ENCODE results near the gene OVOL3. TPM values are rescaled to one million over a fixed set of nuclear protein-coding genes. Genes with fewer than 3 reads are reported as not detected.
"Not testable (repeated sequence)": the region's sequence is repeated elsewhere in the genome, so short reads cannot be mapped to it uniquely, and the experiment has no call there.

Gene OVOL3
- not detected for total RNA-seq

- Mint-ChIP-seq H3K4me3 (no peak within 1 kb of the TSS), H3K27ac (no peak within 1 kb of the TSS), H3K27me3 (no peaks in the 10 kb centered on the region), H3K9me3 (no peaks in the 10 kb centered on the region), H3K4me1 (ENCODE audit: low read depth in 2 of 2) (peaks cover 22 to 25% of the 10 kb centered on the region in 2 donors), H3K36me3 (no peaks in the 10 kb centered on the region)
- DNase-seq (ENCODE audit: low spot score) = no peak
- ATAC-seq = no peak
Measured at GRCh38 chr19:36110487-36111199, at the start of gene OVOL3. Gene OVOL3 (plus strand): TSS chr19:36111143. CDS start chr19:36111203, 60 bp downstream.

- DNase-seq (ENCODE audit: low spot score) (no peak), ATAC-seq (no peak)
- Mint-ChIP-seq H3K27me3 (no peaks in the 10 kb centered on the region), H3K9me3 (no peaks in the 10 kb centered on the region), H3K4me3 (no peak overlapping the region), H3K27ac (no peak overlapping the region), H3K4me1 (ENCODE audit: low read depth in 2 of 2) (peaks cover under 1 to 6% of the 10 kb centered on the region in 2 donors), H3K36me3 (peaks cover 4% of the 10 kb centered on the region)
Measured at GRCh38 chr19:36061367-36061766, 49.6 kb upstream of the OVOL3 start.

GRCh38 chr19:36064826-36065225 lies 46.1 kb upstream of the OVOL3 start:
- Mint-ChIP-seq H3K27ac (no peak overlapping the region), H3K4me1 (ENCODE audit: low read depth in 2 of 2) (no peaks in the 10 kb centered on the region), H3K27me3 (no peaks in the 10 kb centered on the region), H3K4me3 (no peak overlapping the region), H3K36me3 (peaks cover 10% of the 10 kb centered on the region), H3K9me3 (no peaks in the 10 kb centered on the region)
- ATAC-seq = no peak
- no peak for DNase-seq (ENCODE audit: low spot score)

GRCh38 chr19:36067681-36068080 lies 43.3 kb upstream of the OVOL3 start:
- Mint-ChIP-seq H3K36me3 (peaks cover 6% of the 10 kb centered on the region), H3K4me1 (ENCODE audit: low read depth in 2 of 2) (peaks cover 0 to 4% of the 10 kb centered on the region in 2 donors), H3K27ac (no peak overlapping the region), H3K4me3 (no peak overlapping the region), H3K27me3 (no peaks in the 10 kb centered on the region), H3K9me3 (no peaks in the 10 kb centered on the region)
- ATAC-seq (no peak), DNase-seq (ENCODE audit: low spot score) (no peak)

- not testable (repeated sequence) for H3K27me3 Mint-ChIP-seq; H3K27ac Mint-ChIP-seq; H3K9me3 Mint-ChIP-seq; DNase-seq (ENCODE audit: low spot score); H3K4me1 Mint-ChIP-seq (ENCODE audit: low read depth in 2 of 2); ATAC-seq; H3K36me3 Mint-ChIP-seq; H3K4me3 Mint-ChIP-seq
Measured at GRCh38 chr19:36068810-36069499, 42.0 kb upstream of the OVOL3 start.

GRCh38 chr19:36072081-36072480 lies 38.9 kb upstream of the OVOL3 start:
- H3K27me3 Mint-ChIP-seq = no peaks in the 10 kb centered on the region
- no peaks in the 10 kb centered on the region for H3K9me3 Mint-ChIP-seq
- H3K36me3 Mint-ChIP-seq = peaks cover 6% of the 10 kb centered on the region
- H3K4me3 Mint-ChIP-seq = no peak overlapping the region
- DNase-seq (ENCODE audit: low spot score) (no peak), ATAC-seq (no peak)
- peaks cover 0 to 4% of the 10 kb centered on the region in 2 donors for H3K4me1 Mint-ChIP-seq (ENCODE audit: low read depth in 2 of 2)
- no peak overlapping the region for H3K27ac Mint-ChIP-seq

GRCh38 chr19:36073121-36073876 lies 37.6 kb upstream of the OVOL3 start:
- peaks cover 0 to 4% of the 10 kb centered on the region in 2 donors for H3K4me1 Mint-ChIP-seq (ENCODE audit: low read depth in 2 of 2)

GRCh38 chr19:36079389-36079945 lies 31.5 kb upstream of the OVOL3 start:
- ATAC-seq (no peak), DNase-seq (ENCODE audit: low spot score) (no peak)
- Mint-ChIP-seq H3K36me3 (peaks cover 12% of the 10 kb centered on the region), H3K9me3 (no peaks in the 10 kb centered on the region), H3K4me1 (ENCODE audit: low read depth in 2 of 2) (peaks cover 0 to 2% of the 10 kb centered on the region in 2 donors), H3K27ac (no peak overlapping the region), H3K27me3 (no peaks in the 10 kb centered on the region), H3K4me3 (no peak overlapping the region)

More at GRCh38 chr19:36073121-36073876, 37.6 kb upstream of the OVOL3 start:
- Mint-ChIP-seq H3K9me3 (no peaks in the 10 kb centered on the region), H3K27ac (no peak overlapping the region), H3K27me3 (no peaks in the 10 kb centered on the region), H3K36me3 (no peaks in the 10 kb centered on the region), H3K4me3 (no peak overlapping the region)
- no peak for DNase-seq (ENCODE audit: low spot score)
- ATAC-seq = no peak

- H3K27me3 Mint-ChIP-seq = no peaks in the 10 kb centered on the region
- no peak for ATAC-seq
- peaks cover 12% of the 10 kb centered on the region for H3K36me3 Mint-ChIP-seq
Measured at GRCh38 chr19:36081385-36081784, 29.6 kb upstream of the OVOL3 start.

GRCh38 chr19:36081894-36082293 lies 29.0 kb upstream of the OVOL3 start:
- H3K9me3 Mint-ChIP-seq = no peaks in the 10 kb centered on the region
- H3K36me3 Mint-ChIP-seq = peaks cover 12% of the 10 kb centered on the region
- no peak overlapping the region for H3K27ac Mint-ChIP-seq
- DNase-seq (ENCODE audit: low spot score) = no peak
- peaks cover 0 to 2% of the 10 kb centered on the region in 2 donors for H3K4me1 Mint-ChIP-seq (ENCODE audit: low read depth in 2 of 2)
- H3K27me3 Mint-ChIP-seq = no peaks in the 10 kb centered on the region
- ATAC-seq = no peak
- H3K4me3 Mint-ChIP-seq = no peak overlapping the region

More at GRCh38 chr19:36081385-36081784, 29.6 kb upstream of the OVOL3 start:
- Mint-ChIP-seq H3K27ac (no peak overlapping the region), H3K4me3 (no peak overlapping the region), H3K4me1 (ENCODE audit: low read depth in 2 of 2) (peaks cover 0 to 2% of the 10 kb centered on the region in 2 donors), H3K9me3 (no peaks in the 10 kb centered on the region)
- DNase-seq (ENCODE audit: low spot score) = no peak

- H3K27ac Mint-ChIP-seq = no peak overlapping the region
- DNase-seq (ENCODE audit: low spot score) (no peak), ATAC-seq (no peak)
- peaks cover 12% of the 10 kb centered on the region for H3K36me3 Mint-ChIP-seq
- peaks cover 0 to 2% of the 10 kb centered on the region in 2 donors for H3K4me1 Mint-ChIP-seq (ENCODE audit: low read depth in 2 of 2)
- no peaks in the 10 kb centered on the region for H3K27me3 Mint-ChIP-seq
- no peaks in the 10 kb centered on the region for H3K9me3 Mint-ChIP-seq
- H3K4me3 Mint-ChIP-seq = no peak overlapping the region
Measured at GRCh38 chr19:36082916-36083315, 28.0 kb upstream of the OVOL3 start.

GRCh38 chr19:36084231-36085009 lies 26.5 kb upstream of the OVOL3 start:
- no peak for DNase-seq (ENCODE audit: low spot score)
- Mint-ChIP-seq H3K4me1 (ENCODE audit: low read depth in 2 of 2) (peaks cover 0 to 2% of the 10 kb centered on the region in 2 donors), H3K4me3 (no peak overlapping the region), H3K36me3 (peaks cover 10% of the 10 kb centered on the region), H3K9me3 (no peaks in the 10 kb centered on the region), H3K27ac (no peak overlapping the region), H3K27me3 (no peaks in the 10 kb centered on the region)
- ATAC-seq = no peak

GRCh38 chr19:36086326-36086725 lies 24.6 kb upstream of the OVOL3 start:
- Mint-ChIP-seq H3K36me3 (no peaks in the 10 kb centered on the region), H3K9me3 (no peaks in the 10 kb centered on the region), H3K27ac (no peak overlapping the region), H3K27me3 (no peaks in the 10 kb centered on the region), H3K4me3 (no peak overlapping the region), H3K4me1 (ENCODE audit: low read depth in 2 of 2) (peaks cover 0 to 4% of the 10 kb centered on the region in 2 donors)
- DNase-seq (ENCODE audit: low spot score) (no peak), ATAC-seq (no peak)
